Fibroblast of villous mesenchyme (primary cell): ENCODE measurements around the gene MOV10L1. TPM values are rescaled to one million over a fixed set of nuclear protein-coding genes. Genes with fewer than 3 reads are reported as not detected.

Experiments
- DNase-seq: peaks from one replicate; pipeline ENCODE4 v3.0.0-alpha.2; 2010; ENCODE audit warnings: low read depth
- H3K4me3 ChIP-seq: 2 replicates; pipeline ENCODE4 v1.5.1; 2011; ENCODE audit warnings: low read depth, mild to moderate bottlenecking, low read length
- total RNA-seq: library from RNA; depleted of rRNA; stranded (reverse); fragments of >200 nt; gene quantifications from 2 replicates; pipeline ENCODE4 v1.2.3, GENCODE V29; 2012
- TF ChIP-seq, protein P1 (sequence below): IDR thresholded peaks from 2 replicates; pipeline ENCODE4 v1.5.1; 2012; ENCODE audit warnings: low read depth, mild to moderate bottlenecking, low read length; ENCODE audit not compliant: insufficient read depth

The MOV10L1 gene
- total RNA-seq, 1 donor: 10.8 TPM

DNA sequence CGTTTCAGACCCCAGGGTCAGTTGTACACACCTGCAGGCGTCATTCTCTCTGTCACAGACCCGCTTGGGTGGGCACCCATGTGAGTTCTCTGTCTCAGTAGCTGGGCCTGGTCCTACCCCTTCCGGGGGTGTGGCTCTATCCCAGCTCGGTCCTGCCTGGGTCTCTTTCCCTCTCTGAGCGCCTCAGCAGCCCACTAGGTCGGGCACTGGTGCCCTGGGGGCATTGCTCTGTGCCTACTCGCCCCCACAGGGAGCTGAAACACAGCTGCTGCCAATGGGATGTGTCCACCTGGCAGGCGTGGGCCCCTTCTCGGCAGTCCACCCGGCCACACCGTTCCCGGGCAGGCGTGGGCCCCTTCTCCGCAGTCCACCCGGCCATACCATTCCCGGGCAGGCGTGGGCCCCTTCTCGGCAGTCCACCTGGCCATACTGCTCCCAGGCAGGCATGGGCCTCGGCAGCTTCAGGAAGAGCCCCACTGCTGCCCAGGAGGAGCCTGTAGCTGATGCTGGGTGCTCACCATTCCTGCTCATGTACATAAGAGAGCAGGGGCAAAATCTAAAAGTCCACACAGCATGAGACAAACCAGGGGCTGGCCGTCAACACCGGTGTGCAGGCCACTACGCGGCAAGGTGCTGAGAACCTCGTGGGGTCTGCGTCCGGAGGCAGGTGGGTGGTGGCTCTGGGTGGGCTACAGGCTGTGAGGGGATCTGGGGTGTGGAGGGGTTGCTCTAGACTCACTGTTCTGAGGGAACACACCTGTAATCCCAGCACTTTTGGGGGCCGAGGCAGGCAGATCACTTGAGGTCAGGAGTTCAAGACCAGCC, 16.9 kb upstream of the MOV10L1 start:
- no peak for DNase-seq

DNA sequence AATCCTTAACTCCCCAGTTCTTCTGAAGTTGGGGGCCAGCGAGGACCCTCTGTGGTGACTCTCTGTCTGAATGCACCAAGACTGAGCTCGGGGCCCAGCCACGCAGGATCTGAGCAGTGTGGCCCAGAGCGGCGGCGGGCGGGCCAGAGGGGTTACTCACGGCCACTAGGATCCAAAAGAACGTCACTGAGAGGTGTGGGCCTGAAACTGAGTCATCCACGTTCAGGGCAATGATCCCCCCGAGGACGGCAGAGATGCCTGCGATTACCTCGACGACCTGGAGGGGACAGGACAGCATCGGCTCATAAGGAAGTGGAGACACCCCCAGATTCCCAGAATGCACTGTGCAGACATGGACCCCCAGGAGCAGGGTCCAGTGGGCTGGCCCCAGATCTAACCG, 15.8 kb upstream of the MOV10L1 start:
- TF ChIP-seq, protein P1, sequence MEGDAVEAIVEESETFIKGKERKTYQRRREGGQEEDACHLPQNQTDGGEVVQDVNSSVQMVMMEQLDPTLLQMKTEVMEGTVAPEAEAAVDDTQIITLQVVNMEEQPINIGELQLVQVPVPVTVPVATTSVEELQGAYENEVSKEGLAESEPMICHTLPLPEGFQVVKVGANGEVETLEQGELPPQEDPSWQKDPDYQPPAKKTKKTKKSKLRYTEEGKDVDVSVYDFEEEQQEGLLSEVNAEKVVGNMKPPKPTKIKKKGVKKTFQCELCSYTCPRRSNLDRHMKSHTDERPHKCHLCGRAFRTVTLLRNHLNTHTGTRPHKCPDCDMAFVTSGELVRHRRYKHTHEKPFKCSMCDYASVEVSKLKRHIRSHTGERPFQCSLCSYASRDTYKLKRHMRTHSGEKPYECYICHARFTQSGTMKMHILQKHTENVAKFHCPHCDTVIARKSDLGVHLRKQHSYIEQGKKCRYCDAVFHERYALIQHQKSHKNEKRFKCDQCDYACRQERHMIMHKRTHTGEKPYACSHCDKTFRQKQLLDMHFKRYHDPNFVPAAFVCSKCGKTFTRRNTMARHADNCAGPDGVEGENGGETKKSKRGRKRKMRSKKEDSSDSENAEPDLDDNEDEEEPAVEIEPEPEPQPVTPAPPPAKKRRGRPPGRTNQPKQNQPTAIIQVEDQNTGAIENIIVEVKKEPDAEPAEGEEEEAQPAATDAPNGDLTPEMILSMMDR: no peak
- H3K4me3 ChIP-seq: no peak overlapping the region
- DNase-seq: no peak

More for the DNA sequence above, 16.9 kb upstream of the MOV10L1 start:
- TF ChIP-seq, protein P1: no peak
- H3K4me3 ChIP-seq: no peak overlapping the region

GRCh38 chr22:50074551-50075530, 15.0 kb upstream of the MOV10L1 start:
- no peak overlapping the region for H3K4me3 ChIP-seq
- TF ChIP-seq, protein P1: no peak
- DNase-seq: peak; percentile 21

- TF ChIP-seq, protein P1: no peak
- no peak for DNase-seq
- no peak overlapping the region for H3K4me3 ChIP-seq
These were observed 12.9 kb upstream of the MOV10L1 start for GRCh38 chr22:50076646-50077535.

- TF ChIP-seq, protein P1: no peak
- H3K4me3 ChIP-seq: no peak overlapping the region
- no peak for DNase-seq
These were observed 11.6 kb upstream of the MOV10L1 start for GRCh38 chr22:50078246-50078645.

DNA sequence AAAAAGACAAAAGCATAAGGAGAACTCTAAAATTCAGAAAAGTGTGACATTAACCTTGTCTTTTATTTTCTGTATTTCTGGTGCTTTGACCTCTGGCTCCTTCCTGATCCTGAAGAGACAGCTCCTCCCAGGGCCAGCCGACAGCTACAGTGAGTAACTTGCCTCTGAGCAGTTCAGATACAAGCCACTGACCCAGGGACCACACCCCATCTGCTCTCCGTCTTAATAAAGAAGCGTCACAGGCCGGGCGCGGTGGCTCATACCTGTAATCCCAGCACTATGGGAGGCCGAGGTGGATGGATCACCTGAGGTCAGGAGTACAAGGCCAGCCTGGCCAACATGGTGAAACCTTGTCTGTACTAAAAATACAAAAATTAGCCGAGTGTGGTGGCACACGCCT, 11.0 kb upstream of the MOV10L1 start:
- DNase-seq: peak; percentile 36

More for the DNA sequence above, 11.0 kb upstream of the MOV10L1 start:
- H3K4me3 ChIP-seq: no peak overlapping the region
- TF ChIP-seq, protein P1: no peak
